Activated naive CD8-positive, alpha-beta T cell treated with anti-CD3 and anti-CD28 coated beads, Interleukin-2, amount 50 U/mL, for 16 hours (primary cell): ENCODE results near the gene ICAM5.

Source experiments
- DNase-seq: peaks from one replicate; pipeline ENCODE4 v3.0.0-alpha.2; 2020; ENCODE audit warnings: low read depth, low spot score

The ICAM5 gene

DNA sequence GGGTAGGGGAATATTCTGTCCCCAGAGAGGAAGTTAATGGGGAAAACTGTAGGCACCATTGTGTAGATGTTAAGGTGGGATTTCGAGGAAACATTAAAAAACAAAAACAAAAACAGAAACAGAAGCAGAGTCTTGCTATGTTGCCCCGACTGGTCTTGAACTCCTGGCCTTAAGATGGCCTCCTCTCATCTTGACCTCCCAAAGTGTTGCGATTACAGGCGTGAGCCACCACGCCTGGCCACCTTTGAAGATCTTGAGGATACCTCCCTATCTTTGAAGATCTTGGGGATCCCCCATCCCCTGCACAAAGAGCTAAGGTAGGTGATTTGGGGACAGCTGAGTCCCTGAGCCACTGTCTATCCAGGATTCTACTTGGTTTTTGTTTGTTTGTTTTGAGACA, 50.2 kb downstream of the ICAM5 start:
- DNase-seq: no peak

DNA sequence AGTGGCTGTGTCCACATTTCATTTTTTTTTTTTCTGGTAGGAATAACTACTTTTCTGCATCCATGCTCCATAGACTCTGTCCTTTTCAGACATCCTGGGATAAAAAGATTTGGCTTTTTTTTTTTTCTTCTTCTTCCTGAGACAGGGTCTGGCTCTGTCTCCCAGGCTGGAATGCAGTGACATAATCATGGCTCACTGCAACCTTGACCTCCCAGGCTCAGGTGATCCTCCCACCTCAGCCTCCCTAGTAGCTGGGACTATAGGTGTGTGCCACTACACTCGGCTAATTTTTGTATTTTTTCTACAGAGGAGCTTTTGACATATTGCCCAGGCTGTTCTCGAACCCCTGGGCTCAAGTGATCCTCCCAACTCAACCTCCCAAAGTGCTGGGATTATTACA, 53.7 kb downstream of the ICAM5 start:
- no peak for DNase-seq

DNA sequence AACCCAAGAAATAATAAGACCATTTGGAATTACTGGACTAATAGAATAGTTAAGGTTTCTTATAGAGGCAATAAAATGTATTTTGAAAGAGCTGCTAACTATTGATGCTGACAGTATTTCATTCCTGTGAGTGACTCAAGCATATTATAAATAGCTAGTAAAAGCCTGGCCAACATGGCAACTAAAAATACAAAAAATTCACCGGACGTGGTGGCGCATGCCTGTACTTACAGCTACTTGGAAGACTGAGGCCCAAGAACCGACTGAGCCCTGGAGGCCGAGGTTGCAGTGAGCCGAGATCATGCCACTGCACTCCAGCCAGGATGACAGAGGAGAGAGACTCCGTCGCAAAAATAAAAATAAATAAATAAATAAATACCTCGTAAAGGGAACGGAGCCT, 55.0 kb downstream of the ICAM5 start:
- no peak for DNase-seq
